GM12878 (cell line): ENCODE results near the gene C17orf107. TPM values are rescaled to one million over a fixed set of nuclear protein-coding genes. Genes with fewer than 3 reads are reported as not detected.

Experiments used
- ATF2 ChIP-seq: IDR thresholded peaks from 2 replicates; pipeline ENCODE4 v1.6.1; 2012; ENCODE audit warnings: low read length, inconsistent platforms
- BMI1 ChIP-seq: fragments of 450-650 bp; IDR thresholded peaks from 2 replicates; pipeline ENCODE4 v1.6.1; 2016; ENCODE audit warnings: mild to moderate bottlenecking, moderate library complexity, borderline replicate concordance
- CBX5 ChIP-seq: sonication (generic); IDR thresholded peaks from 2 replicates; pipeline ENCODE4 v1.6.1; 2016; ENCODE audit warnings: low read depth, moderate library complexity, mild to moderate bottlenecking, inconsistent platforms
- CHD4 ChIP-seq: fragments of 200-600 bp; sonication (generic); IDR thresholded peaks from 2 replicates; pipeline ENCODE4 v1.6.1; 2016; ENCODE audit warnings: mild to moderate bottlenecking
- CREB1 ChIP-seq: IDR thresholded peaks from 2 replicates; pipeline ENCODE4 v1.6.1; 2012; ENCODE audit warnings: low read depth, mild to moderate bottlenecking, inconsistent platforms
- EED ChIP-seq: sonication (generic); IDR thresholded peaks from 2 replicates; pipeline ENCODE4 v1.6.1; 2016; ENCODE audit warnings: antibody characterized with exemption, low read depth
- FOXK2 ChIP-seq: fragments of 450-650 bp; IDR thresholded peaks from 2 replicates; pipeline ENCODE4 v1.6.1; 2017; ENCODE audit warnings: mild to moderate bottlenecking, moderate library complexity
- HDAC6 ChIP-seq: fragments of 200-600 bp; sonication (generic); IDR thresholded peaks from one replicate; pipeline ENCODE4 v1.8.0; 2017; ENCODE audit warnings: antibody characterized with exemption; ENCODE audit not compliant: unreplicated experiment
- POLR2A ChIP-seq: IDR thresholded peaks from 2 replicates; pipeline ENCODE4 v1.6.1; 2011; ENCODE audit warnings: low read depth, mild to moderate bottlenecking, low read length
- SREBF1 ChIP-seq: IDR thresholded peaks from 2 replicates; pipeline ENCODE4 v1.6.1; 2012; ENCODE audit warnings: mild to moderate bottlenecking, low read length
- SRF ChIP-seq, 2 experiments: IDR thresholded peaks; 2 replicates each; pipeline ENCODE4 v1.6.1; 2011; ENCODE audit warnings: low read depth in 2 of 2, low read length in 2 of 2, mild to moderate bottlenecking in 1 of 2, moderate library complexity in 1 of 2
- STAT3 ChIP-seq: IDR thresholded peaks from 2 replicates; pipeline ENCODE4 v1.6.1; 2011; ENCODE audit warnings: low read depth, low read length, improper control_type of control experiment
- SUPT20H ChIP-seq: IDR thresholded peaks from 2 replicates; pipeline ENCODE4 v1.6.1; 2011; ENCODE audit warnings: low read depth, mild to moderate bottlenecking, low read length, moderate library complexity, borderline replicate concordance; ENCODE audit not compliant: control insufficient read depth
- TCF3 ChIP-seq: IDR thresholded peaks from 2 replicates; pipeline ENCODE4 v1.6.1; 2012; ENCODE audit warnings: low read depth, mild to moderate bottlenecking, low read length, borderline replicate concordance; ENCODE audit not compliant: insufficient read depth
- ZBTB11 ChIP-seq: fragments of 450-650 bp; formaldehyde crosslinking; IDR thresholded peaks from 2 replicates; pipeline ENCODE4 v1.5.0; 2022; ENCODE audit warnings: mild to moderate bottlenecking, missing genetic modification characterization
- ZNF687 ChIP-seq: fragments of 450-650 bp; IDR thresholded peaks from 2 replicates; pipeline ENCODE4 v1.6.1; 2017; ENCODE audit warnings: mild to moderate bottlenecking, moderate library complexity
- polyA plus RNA-seq, 11 experiments: library from polyadenylated mRNA; depleted of rRNA in 4 of 11; unstranded in 6 of 11; stranded (reverse) in 5 of 11; fragments of >200 nt; fragmentation: Nextera tagmentation in 4 of 11; fragmentation: Illumina TruSeq in 1 of 11; extraction: Ambion mirVana in 4 of 11; extraction: Trizol in 1 of 11; gene quantifications; 1 replicate in 1 of 11; 2 replicates in 10 of 11; pipeline versions ENCODE4 v1.2.1 to v1.2.3, GENCODE V29; 2011 to 2016; ENCODE audit warnings: inconsistent platforms in 2 of 11, missing spikeins in 2 of 11, low read depth in 1 of 11
- total RNA-seq, 4 experiments: library from RNA; depleted of rRNA in 3 of 4; stranded (reverse); fragments of >200 nt in 3 of 4; fragmentation: Illumina TruSeq in 1 of 4; extraction: Trizol in 1 of 4; gene quantifications; 2 replicates each; pipeline versions ENCODE4 v1.2.1 to v1.2.3, GENCODE V29; 2013 to 2021
- TF ChIP-seq, protein P1 (sequence below): fragments of 450-650 bp; formaldehyde crosslinking; IDR thresholded peaks from 2 replicates; pipeline ENCODE4 v1.4.0; 2020; ENCODE audit warnings: mild to moderate bottlenecking, moderate library complexity

C17orf107 gene
- total and polyA plus RNA-seq, 10 of the 15 experiments (the other 5 are each of a cell fraction or from before 2014, with no cell fraction given): 0.05 to 0.46 (median 0.11) TPM; not detected in 3

DNA sequence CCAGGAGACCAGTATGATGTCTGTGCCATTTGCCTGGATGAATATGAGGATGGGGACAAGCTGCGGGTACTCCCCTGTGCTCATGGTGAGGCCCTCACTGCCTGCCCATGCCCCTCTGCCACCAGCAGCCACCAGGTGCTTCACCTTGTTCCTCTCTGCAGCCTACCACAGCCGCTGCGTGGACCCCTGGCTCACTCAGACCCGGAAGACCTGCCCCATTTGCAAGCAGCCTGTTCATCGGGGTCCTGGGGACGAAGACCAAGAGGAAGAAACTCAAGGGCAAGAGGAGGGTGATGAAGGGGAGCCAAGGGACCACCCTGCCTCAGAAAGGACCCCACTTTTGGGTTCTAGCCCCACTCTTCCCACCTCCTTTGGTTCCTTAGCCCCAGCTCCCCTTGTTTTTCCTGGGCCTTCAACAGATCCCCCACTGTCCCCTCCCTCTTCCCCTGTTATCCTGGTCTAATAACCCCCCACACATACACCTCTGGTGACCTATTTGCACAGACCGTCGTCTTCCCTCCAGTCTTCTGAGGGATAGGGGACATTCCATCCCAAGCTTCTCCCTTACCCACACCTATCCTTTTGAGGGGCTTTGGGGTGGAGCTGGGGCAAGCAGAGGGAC, 45.3 kb downstream of the C17orf107 start (continued):
- TF ChIP-seq HDAC6 (no peak), STAT3 (no peak; the same call in 1 of the 2 replicates), SUPT20H (no peak), TCF3 (0 out of 2 replicates have a peak, but pooled peaks have one; percentile 38), CBX5 (no peak), ZBTB11 (no peak), CREB1 (no peak), EED (no peak), ATF2 (no peak), ZNF687 (no peak), FOXK2 (no peak), SREBF1 (no peak), CHD4 (no peak), POLR2A (peak; percentile 91), SRF (IDR thresholded peaks at IDR 0.05; ENCODE audit: low read depth in 2 of 2, low read length in 2 of 2) (peak in 1 of 2 experiments; percentile 8; a peak in 1 of 4 replicates), BMI1 (no peak)
- TF ChIP-seq, protein P1, sequence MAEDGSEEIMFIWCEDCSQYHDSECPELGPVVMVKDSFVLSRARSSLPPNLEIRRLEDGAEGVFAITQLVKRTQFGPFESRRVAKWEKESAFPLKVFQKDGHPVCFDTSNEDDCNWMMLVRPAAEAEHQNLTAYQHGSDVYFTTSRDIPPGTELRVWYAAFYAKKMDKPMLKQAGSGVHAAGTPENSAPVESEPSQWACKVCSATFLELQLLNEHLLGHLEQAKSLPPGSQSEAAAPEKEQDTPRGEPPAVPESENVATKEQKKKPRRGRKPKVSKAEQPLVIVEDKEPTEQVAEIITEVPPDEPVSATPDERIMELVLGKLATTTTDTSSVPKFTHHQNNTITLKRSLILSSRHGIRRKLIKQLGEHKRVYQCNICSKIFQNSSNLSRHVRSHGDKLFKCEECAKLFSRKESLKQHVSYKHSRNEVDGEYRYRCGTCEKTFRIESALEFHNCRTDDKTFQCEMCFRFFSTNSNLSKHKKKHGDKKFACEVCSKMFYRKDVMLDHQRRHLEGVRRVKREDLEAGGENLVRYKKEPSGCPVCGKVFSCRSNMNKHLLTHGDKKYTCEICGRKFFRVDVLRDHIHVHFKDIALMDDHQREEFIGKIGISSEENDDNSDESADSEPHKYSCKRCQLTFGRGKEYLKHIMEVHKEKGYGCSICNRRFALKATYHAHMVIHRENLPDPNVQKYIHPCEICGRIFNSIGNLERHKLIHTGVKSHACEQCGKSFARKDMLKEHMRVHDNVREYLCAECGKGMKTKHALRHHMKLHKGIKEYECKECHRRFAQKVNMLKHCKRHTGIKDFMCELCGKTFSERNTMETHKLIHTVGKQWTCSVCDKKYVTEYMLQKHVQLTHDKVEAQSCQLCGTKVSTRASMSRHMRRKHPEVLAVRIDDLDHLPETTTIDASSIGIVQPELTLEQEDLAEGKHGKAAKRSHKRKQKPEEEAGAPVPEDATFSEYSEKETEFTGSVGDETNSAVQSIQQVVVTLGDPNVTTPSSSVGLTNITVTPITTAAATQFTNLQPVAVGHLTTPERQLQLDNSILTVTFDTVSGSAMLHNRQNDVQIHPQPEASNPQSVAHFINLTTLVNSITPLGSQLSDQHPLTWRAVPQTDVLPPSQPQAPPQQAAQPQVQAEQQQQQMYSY (CRISPR knock-in tag): peak; percentile 10; the same call in 1 of the 2 replicates
